ENCODE data around the gene PDSS2.

DNA sequence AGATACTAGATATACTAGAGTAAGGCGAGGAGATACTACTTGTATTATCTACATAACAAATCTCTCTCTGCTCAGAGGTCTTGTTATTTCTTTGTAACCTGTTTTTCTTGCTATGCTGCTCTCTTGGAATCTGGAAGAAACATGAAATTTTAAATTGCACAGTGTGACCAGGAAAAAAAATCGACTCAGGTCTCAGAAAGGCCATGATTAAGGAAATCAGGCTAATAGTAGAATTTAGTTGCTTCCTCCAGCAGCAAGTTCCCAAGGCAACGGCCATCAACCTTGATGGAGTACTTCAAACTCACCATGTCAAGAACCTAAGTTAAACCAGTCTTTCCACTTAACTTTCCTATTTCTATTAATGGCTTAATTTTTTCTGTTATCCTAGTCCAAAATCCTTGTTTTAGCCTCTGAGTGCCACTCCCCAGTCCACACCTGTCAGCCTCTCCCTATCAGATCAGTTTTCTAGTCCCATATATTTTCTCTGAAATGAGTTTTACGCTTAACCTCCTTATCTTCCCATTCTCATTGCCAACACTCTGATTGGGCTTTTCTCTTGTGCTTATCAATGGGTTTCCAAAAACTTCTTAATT, 256.4 kb downstream of the PDSS2 start:
- TF ChIP-seq, protein P1, sequence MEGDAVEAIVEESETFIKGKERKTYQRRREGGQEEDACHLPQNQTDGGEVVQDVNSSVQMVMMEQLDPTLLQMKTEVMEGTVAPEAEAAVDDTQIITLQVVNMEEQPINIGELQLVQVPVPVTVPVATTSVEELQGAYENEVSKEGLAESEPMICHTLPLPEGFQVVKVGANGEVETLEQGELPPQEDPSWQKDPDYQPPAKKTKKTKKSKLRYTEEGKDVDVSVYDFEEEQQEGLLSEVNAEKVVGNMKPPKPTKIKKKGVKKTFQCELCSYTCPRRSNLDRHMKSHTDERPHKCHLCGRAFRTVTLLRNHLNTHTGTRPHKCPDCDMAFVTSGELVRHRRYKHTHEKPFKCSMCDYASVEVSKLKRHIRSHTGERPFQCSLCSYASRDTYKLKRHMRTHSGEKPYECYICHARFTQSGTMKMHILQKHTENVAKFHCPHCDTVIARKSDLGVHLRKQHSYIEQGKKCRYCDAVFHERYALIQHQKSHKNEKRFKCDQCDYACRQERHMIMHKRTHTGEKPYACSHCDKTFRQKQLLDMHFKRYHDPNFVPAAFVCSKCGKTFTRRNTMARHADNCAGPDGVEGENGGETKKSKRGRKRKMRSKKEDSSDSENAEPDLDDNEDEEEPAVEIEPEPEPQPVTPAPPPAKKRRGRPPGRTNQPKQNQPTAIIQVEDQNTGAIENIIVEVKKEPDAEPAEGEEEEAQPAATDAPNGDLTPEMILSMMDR (IDR thresholded peaks at IDR 0.05) = no peak
- TF ChIP-seq POLR2A (IDR thresholded peaks at IDR 0.05) = no peak
